ENCODE measurements around the gene USP6NL. TPM values are rescaled to one million over a fixed set of nuclear protein-coding genes. Genes with fewer than 3 reads are reported as not detected.

Gene USP6NL
- polyA plus RNA-seq, 1 of the 3 experiments (the other 2 are of a cell fraction) = 8.9 TPM

GRCh38 chr10:11598712-11599397 lies 12.6 kb downstream of the USP6NL start:
- peak; percentile 21 for DNase-seq
- Histone ChIP-seq H3F3A (replicated peaks; ENCODE audit: insufficient read depth) (peaks cover 7% of the 10 kb centered on the region), H2AFZ (ENCODE audit: low read depth) (no peak overlapping the region), H4K20me1 (ENCODE audit: insufficient read depth) (peaks cover 15% of the 10 kb centered on the region; the same call in 1 of the 2 replicates), H3K79me2 (ENCODE audit: insufficient read depth) (peaks cover 77% of the 10 kb centered on the region), H3K4me2 (no peak overlapping the region), H3K27ac (ENCODE audit: low read depth in 2 of 2, low read length in 1 of 2) (no peak overlapping the region), H3K9me3 (no peaks in the 10 kb centered on the region; the same call in 1 of the 2 replicates), H3K4me1 (ENCODE audit: control insufficient read depth in 1 of 2, insufficient read depth in 2 of 2, low read depth in 1 of 2, low read length in 1 of 2) (peaks cover 10 to 16% of the 10 kb centered on the region in 2 experiments; a peak in 3 of 4 replicates), H3K4me3 (ENCODE audit: low read depth in 2 of 2, low read length in 1 of 2) (no peak overlapping the region), H3K36me3 (replicated peaks in 1 of 2; ENCODE audit: control insufficient read depth in 1 of 2, insufficient read depth in 2 of 2, low read length in 1 of 2) (no peaks in the 10 kb centered on the region), H3K27me3 (ENCODE audit: insufficient read depth) (no peaks in the 10 kb centered on the region), H3K9ac (no peak overlapping the region), H3K9me2 (no peaks in the 10 kb centered on the region)
- ChIA-PET CTCF (no interaction called here), POLR2A (no interaction called here)
- 87% methylated on average over 8 of the region's 8 CpGs for WGBS (ENCODE audit: low lambda C conversion rate)
- no peak for TF ChIP-seq ELF1 (IDR thresholded peaks at IDR 0.05)
- TF ChIP-seq EZH2phosphoT487 (IDR thresholded peaks at IDR 0.05; ENCODE audit: borderline replicate concordance, low read depth) = no peak
- no peak for TF ChIP-seq GABPA (IDR thresholded peaks at IDR 0.05; ENCODE audit: low read depth)
- TF ChIP-seq CTCF (IDR thresholded peaks at IDR 0.05) = no peak
- no peak for TF ChIP-seq RAD21 (IDR thresholded peaks at IDR 0.05; ENCODE audit: low read length)
- TF ChIP-seq FOSL2 (IDR thresholded peaks at IDR 0.05; ENCODE audit: borderline replicate concordance, low read depth) = no peak
- no peak for TF ChIP-seq ZBTB33 (IDR thresholded peaks at IDR 0.05; ENCODE audit: borderline replicate concordance, low read depth)
- TF ChIP-seq, protein P1, sequence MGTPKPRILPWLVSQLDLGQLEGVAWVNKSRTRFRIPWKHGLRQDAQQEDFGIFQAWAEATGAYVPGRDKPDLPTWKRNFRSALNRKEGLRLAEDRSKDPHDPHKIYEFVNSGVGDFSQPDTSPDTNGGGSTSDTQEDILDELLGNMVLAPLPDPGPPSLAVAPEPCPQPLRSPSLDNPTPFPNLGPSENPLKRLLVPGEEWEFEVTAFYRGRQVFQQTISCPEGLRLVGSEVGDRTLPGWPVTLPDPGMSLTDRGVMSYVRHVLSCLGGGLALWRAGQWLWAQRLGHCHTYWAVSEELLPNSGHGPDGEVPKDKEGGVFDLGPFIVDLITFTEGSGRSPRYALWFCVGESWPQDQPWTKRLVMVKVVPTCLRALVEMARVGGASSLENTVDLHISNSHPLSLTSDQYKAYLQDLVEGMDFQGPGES (IDR thresholded peaks at IDR 0.05; ENCODE audit: low read depth, low read length) = no peak
- TF ChIP-seq FOXJ3 (CRISPR knock-in tag; IDR thresholded peaks at IDR 0.05) = no peak
- no peak for TF ChIP-seq RCOR1 (IDR thresholded peaks at IDR 0.05; ENCODE audit: low read length)
- TF ChIP-seq YY1 (IDR thresholded peaks at IDR 0.05; ENCODE audit: low read depth) = no peak
- no peak for TF ChIP-seq RFX5 (IDR thresholded peaks at IDR 0.05; ENCODE audit: low read length)
